Ovary (tissue), 3 donors: ENCODE measurements around the gene LRRC8E.

Experiments
- CTCF ChIP-seq, 3 donors: fragments of 450-650 bp in 2 of 3; fragments of 200-600 bp in 1 of 3; IDR thresholded peaks; one replicate each; pipeline versions ENCODE4 v1.5.1 to v1.8.0; 2016 to 2022; ENCODE audit warnings: antibody characterized with exemption in 3 of 3, mild to moderate bottlenecking in 1 of 3
- POLR2A ChIP-seq: fragments of 450-650 bp; IDR thresholded peaks from one replicate; pipeline ENCODE4 v1.6.1; 2017; ENCODE audit warnings: antibody characterized with exemption, mild to moderate bottlenecking, moderate library complexity
- donor health status: DM: no; HTN: no; CAD: no.

- TF ChIP-seq CTCF (IDR thresholded peaks at IDR 0.05) (peak; percentile 54 to 87 (median 67)), POLR2A (no peak)
These were observed 35.2 kb upstream of the LRRC8E start for GRCh38 chr19:7852851-7853769.
